Tibial nerve (tissue), 4 donors: Measurements from ENCODE around the gene HDHD5. TPM values are rescaled to one million over a fixed set of nuclear protein-coding genes. Genes with fewer than 3 reads are reported as not detected.

Experiments
- DNase-seq, 2 donors: peaks; one replicate each; pipeline ENCODE4 v3.0.0-alpha.2; 2019; ENCODE audit warnings: low spot score in 2 of 2
- H3K27ac ChIP-seq, 4 donors: fragments of 200-600 bp; sonication (generic) in 3 of 4; one replicate each; pipeline ENCODE4 v1.5.1; 2017 to 2019; ENCODE audit warnings: mild to moderate bottlenecking in 1 of 4
- H3K27me3 ChIP-seq, 2 donors: fragments of 200-600 bp; sonication (generic) in 1 of 2; one replicate each; pipeline versions ENCODE4 v1.5.1 to v1.6.0; 2017 to 2019
- H3K36me3 ChIP-seq, 3 donors: fragments of 200-600 bp; sonication (generic); one replicate each; pipeline ENCODE4 v1.5.1; 2018 to 2019
- H3K4me1 ChIP-seq, 4 donors: fragments of 200-600 bp; sonication (generic) in 3 of 4; one replicate each; pipeline ENCODE4 v1.5.1; 2017 to 2019
- H3K4me3 ChIP-seq, 4 donors: fragments of 200-600 bp; sonication (generic) in 3 of 4; one replicate each; pipeline ENCODE4 v1.5.1; 2017 to 2019; ENCODE audit warnings: mild to moderate bottlenecking in 1 of 4, moderate library complexity in 1 of 4
- H3K9me3 ChIP-seq, 4 donors: fragments of 200-600 bp; sonication (generic) in 3 of 4; one replicate each; pipeline ENCODE4 v1.5.1; 2017 to 2019
- CTCF ChIP-seq, 5 experiments: fragments of 200-600 bp in 3 of 5; fragments of 450-650 bp in 2 of 5; sonication (generic) in 3 of 5; IDR thresholded peaks; one replicate each; pipeline ENCODE4 v1.5.1; 2016 to 2019; ENCODE audit warnings: antibody characterized with exemption in 5 of 5, mild to moderate bottlenecking in 3 of 5, moderate library complexity in 2 of 5
- EP300 ChIP-seq, 2 donors: sonication (generic); formaldehyde crosslinking; IDR thresholded peaks; one replicate each; pipeline ENCODE4 v1.6.1; 2017; ENCODE audit warnings: antibody characterized with exemption in 2 of 2, mild to moderate bottlenecking in 1 of 2
- POLR2A ChIP-seq, 2 donors: fragments of 450-650 bp; IDR thresholded peaks; one replicate each; pipeline ENCODE4 v1.6.1; 2017; ENCODE audit warnings: antibody characterized with exemption in 2 of 2, mild to moderate bottlenecking in 2 of 2, moderate library complexity in 2 of 2
- WGBS, 2 donors: methylation state at CpG; one replicate each; pipeline ENCODE4 v1.1.5; 2018; 5-methylcytosine and 5-hydroxymethylcytosine counted together
- total RNA-seq, 4 donors: library from RNA; depleted of rRNA; stranded (reverse); fragments of >200 nt; gene quantifications; one replicate each; pipeline ENCODE4 v1.1.0, GENCODE V29; 2016

Gene HDHD5
- total RNA-seq: 10 to 100 TPM; 34.7 to 51.3 (median 44.3) TPM

GRCh38 chr22:17158568-17159503 is at the start of gene HDHD5:
Gene HDHD5 (minus strand): TSS chr22:17159277. CDS start chr22:17159251, 26 bp downstream.
- H3K4me3 ChIP-seq: peak within 1 kb of the TSS; percentile 76 to 91 (median 82)
- peaks cover 2 to 39% (median 16%) of the 10 kb centered on the region in 4 donors for H3K4me1 ChIP-seq
- no peaks in the 10 kb centered on the region for H3K36me3 ChIP-seq
- no peaks in the 10 kb centered on the region for H3K9me3 ChIP-seq
- H3K27ac ChIP-seq: peak within 1 kb of the TSS; percentile 80 to 93 (median 84)
- peak; percentile 86 to 88 for DNase-seq
- no peaks in the 10 kb centered on the region for H3K27me3 ChIP-seq
- TF ChIP-seq EP300 (IDR thresholded peaks at IDR 0.05): peak; percentile 28 to 50
- TF ChIP-seq POLR2A (IDR thresholded peaks at IDR 0.05): peak; percentile 15 to 28
- TF ChIP-seq CTCF (IDR thresholded peaks at IDR 0.05): peak in 1 of 5 experiments; percentile 22
- WGBS, 2 donors: 1 to 2% methylated on average over 32 to 69 of the region's 114 CpGs

- Histone ChIP-seq H3K4me1 (no peaks in the 10 kb centered on the region), H3K27me3 (no peaks in the 10 kb centered on the region), H3K4me3 (no peak overlapping the region), H3K27ac (no peak overlapping the region), H3K9me3 (no peaks in the 10 kb centered on the region), H3K36me3 (no peaks in the 10 kb centered on the region)
- WGBS, 2 donors: 53 to 60% methylated on average over 7 of the region's 7 CpGs
- no peak for TF ChIP-seq EP300 (IDR thresholded peaks at IDR 0.05)
- TF ChIP-seq POLR2A (IDR thresholded peaks at IDR 0.05): no peak
- no peak for DNase-seq
These were observed 46.4 kb upstream of the HDHD5 start for GRCh38 chr22:17205432-17205831.

GRCh38 chr22:17201285-17201945 is 42.3 kb upstream of the HDHD5 start:
- no peak for DNase-seq
- no peak for TF ChIP-seq POLR2A (IDR thresholded peaks at IDR 0.05)
- no peak for TF ChIP-seq CTCF (IDR thresholded peaks at IDR 0.05)
- TF ChIP-seq EP300 (IDR thresholded peaks at IDR 0.05): no peak
- Histone ChIP-seq H3K9me3 (no peaks in the 10 kb centered on the region), H3K36me3 (no peaks in the 10 kb centered on the region), H3K27me3 (no peaks in the 10 kb centered on the region), H3K4me3 (no peak overlapping the region), H3K27ac (no peak overlapping the region), H3K4me1 (peaks cover 0 to 14% (median 0%) of the 10 kb centered on the region in 4 donors)
- 39 to 49% methylated on average over 8 of the region's 8 CpGs for WGBS, 2 donors

- Histone ChIP-seq H3K4me3 (peak overlapping the region in 3 of 4 donors; percentile 11 to 48 (median 31)), H3K27ac (peak overlapping the region in 1 of 4 donors; percentile 74), H3K4me1 (peaks cover 0 to 14% (median 0%) of the 10 kb centered on the region in 4 donors), H3K9me3 (no peaks in the 10 kb centered on the region), H3K27me3 (no peaks in the 10 kb centered on the region), H3K36me3 (no peaks in the 10 kb centered on the region)
- peak in 1 of 2 donors; percentile 30 for DNase-seq
- WGBS, 2 donors: 19 to 25% methylated on average over 20 of the region's 20 CpGs
- no peak for TF ChIP-seq CTCF (IDR thresholded peaks at IDR 0.05)
- TF ChIP-seq POLR2A (IDR thresholded peaks at IDR 0.05): no peak
- no peak for TF ChIP-seq EP300 (IDR thresholded peaks at IDR 0.05)
These were observed 40.1 kb upstream of the HDHD5 start for GRCh38 chr22:17199003-17199731.
